ENCODE results near the gene MAP7. TPM values are rescaled to one million over a fixed set of nuclear protein-coding genes. Genes with fewer than 3 reads are reported as not detected.

MAP7 gene
- total and polyA plus RNA-seq, 2 experiments from 2014 or later: 44.7 to 49.2 TPM

- peaks cover 7% of the 10 kb centered on the region; the same call in 1 of the 2 replicates for H4K20me1 ChIP-seq (replicated peaks; ENCODE audit: insufficient read depth)
- H3K4me2 ChIP-seq: peak overlapping the region; percentile 63; the same call in 1 of the 2 replicates
- no peak overlapping the region for H3K4me3 Mint-ChIP-seq
- peaks cover 62% of the 10 kb centered on the region for H3K4me1 Mint-ChIP-seq
- H3K79me2 ChIP-seq (replicated peaks; ENCODE audit: insufficient read depth): peaks cover 97% of the 10 kb centered on the region
- no peaks in the 10 kb centered on the region; the same call in 1 of the 2 replicates for H3K9me2 ChIP-seq (ENCODE audit: insufficient read depth)
- H3F3A ChIP-seq (replicated peaks; ENCODE audit: low read depth): no peaks in the 10 kb centered on the region; the same call in 1 of the 2 replicates
- H3K36me3 ChIP-seq (ENCODE audit: insufficient read depth): no peaks in the 10 kb centered on the region
- no peaks in the 10 kb centered on the region for H3K27me3 ChIP-seq (ENCODE audit: insufficient read depth)
- no peak overlapping the region for H3K4me3 ChIP-seq
- peak overlapping the region; percentile 25; the same call in 1 of the 2 replicates for H3K27ac Mint-ChIP-seq
- H3K27me3 Mint-ChIP-seq (ENCODE audit: insufficient read depth, low read depth, poor library complexity): peaks cover 11% of the 10 kb centered on the region
- ATAC-seq: no peak
- TF ChIP-seq JUNB (IDR thresholded peaks at IDR 0.05; ENCODE audit: unreplicated experiment) (no peak), STAT1 (IDR thresholded peaks at IDR 0.05; ENCODE audit: unreplicated experiment) (no peak), CREB1 (CRISPR knock-in tag; IDR thresholded peaks at IDR 0.05; ENCODE audit: low read depth) (no peak), ZNF114 (CRISPR knock-in tag; IDR thresholded peaks at IDR 0.05) (no peak), ETS1 (IDR thresholded peaks at IDR 0.05) (no peak), EZH2phosphoT487 (IDR thresholded peaks at IDR 0.05; ENCODE audit: unreplicated experiment) (no peak), EZH2 (IDR thresholded peaks at IDR 0.05; ENCODE audit: low read depth, unreplicated experiment) (no peak), ZNF331 (CRISPR knock-in tag; IDR thresholded peaks at IDR 0.05; ENCODE audit: low read depth) (no peak), REST (IDR thresholded peaks at IDR 0.05; ENCODE audit: unreplicated experiment) (no peak), POLR2AphosphoS5 (IDR thresholded peaks at IDR 0.05; ENCODE audit: low read depth) (no peak), NANOG (IDR thresholded peaks at IDR 0.05; ENCODE audit: borderline replicate concordance) (no peak)
- TF ChIP-seq, protein P1, sequence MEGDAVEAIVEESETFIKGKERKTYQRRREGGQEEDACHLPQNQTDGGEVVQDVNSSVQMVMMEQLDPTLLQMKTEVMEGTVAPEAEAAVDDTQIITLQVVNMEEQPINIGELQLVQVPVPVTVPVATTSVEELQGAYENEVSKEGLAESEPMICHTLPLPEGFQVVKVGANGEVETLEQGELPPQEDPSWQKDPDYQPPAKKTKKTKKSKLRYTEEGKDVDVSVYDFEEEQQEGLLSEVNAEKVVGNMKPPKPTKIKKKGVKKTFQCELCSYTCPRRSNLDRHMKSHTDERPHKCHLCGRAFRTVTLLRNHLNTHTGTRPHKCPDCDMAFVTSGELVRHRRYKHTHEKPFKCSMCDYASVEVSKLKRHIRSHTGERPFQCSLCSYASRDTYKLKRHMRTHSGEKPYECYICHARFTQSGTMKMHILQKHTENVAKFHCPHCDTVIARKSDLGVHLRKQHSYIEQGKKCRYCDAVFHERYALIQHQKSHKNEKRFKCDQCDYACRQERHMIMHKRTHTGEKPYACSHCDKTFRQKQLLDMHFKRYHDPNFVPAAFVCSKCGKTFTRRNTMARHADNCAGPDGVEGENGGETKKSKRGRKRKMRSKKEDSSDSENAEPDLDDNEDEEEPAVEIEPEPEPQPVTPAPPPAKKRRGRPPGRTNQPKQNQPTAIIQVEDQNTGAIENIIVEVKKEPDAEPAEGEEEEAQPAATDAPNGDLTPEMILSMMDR (conservative IDR thresholded peaks at IDR 0.05; ENCODE audit: low read depth in 2 of 2): no peak
- TF ChIP-seq, protein P2, sequence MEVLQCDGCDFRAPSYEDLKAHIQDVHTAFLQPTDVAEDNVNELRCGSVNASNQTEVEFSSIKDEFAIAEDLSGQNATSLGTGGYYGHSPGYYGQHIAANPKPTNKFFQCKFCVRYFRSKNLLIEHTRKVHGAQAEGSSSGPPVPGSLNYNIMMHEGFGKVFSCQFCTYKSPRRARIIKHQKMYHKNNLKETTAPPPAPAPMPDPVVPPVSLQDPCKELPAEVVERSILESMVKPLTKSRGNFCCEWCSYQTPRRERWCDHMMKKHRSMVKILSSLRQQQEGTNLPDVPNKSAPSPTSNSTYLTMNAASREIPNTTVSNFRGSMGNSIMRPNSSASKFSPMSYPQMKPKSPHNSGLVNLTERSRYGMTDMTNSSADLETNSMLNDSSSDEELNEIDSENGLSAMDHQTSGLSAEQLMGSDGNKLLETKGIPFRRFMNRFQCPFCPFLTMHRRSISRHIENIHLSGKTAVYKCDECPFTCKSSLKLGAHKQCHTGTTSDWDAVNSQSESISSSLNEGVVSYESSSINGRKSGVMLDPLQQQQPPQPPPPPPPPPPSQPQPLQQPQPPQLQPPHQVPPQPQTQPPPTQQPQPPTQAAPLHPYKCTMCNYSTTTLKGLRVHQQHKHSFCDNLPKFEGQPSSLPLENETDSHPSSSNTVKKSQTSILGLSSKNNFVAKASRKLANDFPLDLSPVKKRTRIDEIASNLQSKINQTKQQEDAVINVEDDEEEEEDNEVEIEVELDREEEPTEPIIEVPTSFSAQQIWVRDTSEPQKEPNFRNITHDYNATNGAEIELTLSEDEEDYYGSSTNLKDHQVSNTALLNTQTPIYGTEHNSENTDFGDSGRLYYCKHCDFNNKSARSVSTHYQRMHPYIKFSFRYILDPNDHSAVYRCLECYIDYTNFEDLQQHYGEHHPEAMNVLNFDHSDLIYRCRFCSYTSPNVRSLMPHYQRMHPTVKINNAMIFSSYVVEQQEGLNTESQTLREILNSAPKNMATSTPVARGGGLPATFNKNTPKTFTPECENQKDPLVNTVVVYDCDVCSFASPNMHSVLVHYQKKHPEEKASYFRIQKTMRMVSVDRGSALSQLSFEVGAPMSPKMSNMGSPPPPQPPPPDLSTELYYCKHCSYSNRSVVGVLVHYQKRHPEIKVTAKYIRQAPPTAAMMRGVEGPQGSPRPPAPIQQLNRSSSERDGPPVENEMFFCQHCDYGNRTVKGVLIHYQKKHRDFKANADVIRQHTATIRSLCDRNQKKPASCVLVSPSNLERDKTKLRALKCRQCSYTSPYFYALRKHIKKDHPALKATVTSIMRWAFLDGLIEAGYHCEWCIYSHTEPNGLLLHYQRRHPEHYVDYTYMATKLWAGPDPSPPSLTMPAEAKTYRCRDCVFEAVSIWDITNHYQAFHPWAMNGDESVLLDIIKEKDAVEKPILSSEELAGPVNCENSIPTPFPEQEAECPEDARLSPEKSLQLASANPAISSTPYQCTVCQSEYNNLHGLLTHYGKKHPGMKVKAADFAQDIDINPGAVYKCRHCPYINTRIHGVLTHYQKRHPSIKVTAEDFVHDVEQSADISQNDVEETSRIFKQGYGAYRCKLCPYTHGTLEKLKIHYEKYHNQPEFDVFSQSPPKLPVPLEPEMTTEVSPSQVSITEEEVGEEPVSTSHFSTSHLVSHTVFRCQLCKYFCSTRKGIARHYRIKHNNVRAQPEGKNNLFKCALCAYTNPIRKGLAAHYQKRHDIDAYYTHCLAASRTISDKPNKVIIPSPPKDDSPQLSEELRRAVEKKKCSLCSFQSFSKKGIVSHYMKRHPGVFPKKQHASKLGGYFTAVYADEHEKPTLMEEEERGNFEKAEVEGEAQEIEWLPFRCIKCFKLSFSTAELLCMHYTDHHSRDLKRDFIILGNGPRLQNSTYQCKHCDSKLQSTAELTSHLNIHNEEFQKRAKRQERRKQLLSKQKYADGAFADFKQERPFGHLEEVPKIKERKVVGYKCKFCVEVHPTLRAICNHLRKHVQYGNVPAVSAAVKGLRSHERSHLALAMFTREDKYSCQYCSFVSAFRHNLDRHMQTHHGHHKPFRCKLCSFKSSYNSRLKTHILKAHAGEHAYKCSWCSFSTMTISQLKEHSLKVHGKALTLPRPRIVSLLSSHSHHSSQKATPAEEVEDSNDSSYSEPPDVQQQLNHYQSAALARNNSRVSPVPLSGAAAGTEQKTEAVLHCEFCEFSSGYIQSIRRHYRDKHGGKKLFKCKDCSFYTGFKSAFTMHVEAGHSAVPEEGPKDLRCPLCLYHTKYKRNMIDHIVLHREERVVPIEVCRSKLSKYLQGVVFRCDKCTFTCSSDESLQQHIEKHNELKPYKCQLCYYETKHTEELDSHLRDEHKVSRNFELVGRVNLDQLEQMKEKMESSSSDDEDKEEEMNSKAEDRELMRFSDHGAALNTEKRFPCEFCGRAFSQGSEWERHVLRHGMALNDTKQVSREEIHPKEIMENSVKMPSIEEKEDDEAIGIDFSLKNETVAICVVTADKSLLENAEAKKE (CRISPR knock-in tag; IDR thresholded peaks at IDR 0.05): no peak
- peaks cover 65% of the 10 kb centered on the region for H3K4me1 ChIP-seq (ENCODE audit: insufficient read depth)
- H3K9me3 Mint-ChIP-seq: no peaks in the 10 kb centered on the region
- H3K36me3 Mint-ChIP-seq (ENCODE audit: low read depth): no peaks in the 10 kb centered on the region
- no peak for DNase-seq (ENCODE audit: low spot score)
- H3K27ac ChIP-seq (ENCODE audit: low read depth): peak overlapping the region; percentile 36; the same call in 1 of the 2 replicates
- H2AFZ ChIP-seq: no peak overlapping the region
Measured at GRCh38 chr6:136524339-136524935, 25.8 kb downstream of the MAP7 start.
